Fibroblast of upper back skin (primary cell): ENCODE data around the gene EYA4.

ENCODE experiments used
- DNase-seq: peaks from one replicate; pipeline ENCODE4 v3.0.0-alpha.2; 2013

Gene EYA4

GRCh38 chr6:133241086-133241900 is at the start of gene EYA4:
TSS of gene EYA4 (plus strand) at chr6:133241357. CDS start at chr6:133274781, 33,424 bp downstream.
- DNase-seq: no peak

- DNase-seq: no peak
Measured at GRCh38 chr6:133193396-133193795, 47.8 kb upstream of the EYA4 start.

GRCh38 chr6:133198725-133199124 is 42.4 kb upstream of the EYA4 start:
- DNase-seq: no peak

GRCh38 chr6:133201231-133201630 is 39.9 kb upstream of the EYA4 start:
- DNase-seq: no peak

GRCh38 chr6:133202610-133203343 is 38.4 kb upstream of the EYA4 start:
- DNase-seq: peak; percentile 64

GRCh38 chr6:133203344-133203697 is 37.8 kb upstream of the EYA4 start:
- no peak for DNase-seq

GRCh38 chr6:133205304-133205703 is 35.9 kb upstream of the EYA4 start:
- DNase-seq: no peak

- DNase-seq: no peak
Measured at GRCh38 chr6:133206942-133207341, 34.2 kb upstream of the EYA4 start.

GRCh38 chr6:133207754-133208153 is 33.4 kb upstream of the EYA4 start:
- DNase-seq: peak; percentile 27

GRCh38 chr6:133208183-133208755 is 32.9 kb upstream of the EYA4 start:
- DNase-seq: peak; percentile 60

GRCh38 chr6:133214267-133214666 is 26.9 kb upstream of the EYA4 start:
- DNase-seq: peak; percentile 23

- peak; percentile 23 for DNase-seq
Measured at GRCh38 chr6:133218852-133219251, 22.3 kb upstream of the EYA4 start.

- no peak for DNase-seq
Measured at GRCh38 chr6:133223452-133224029, 17.6 kb upstream of the EYA4 start.

- no peak for DNase-seq
Measured at GRCh38 chr6:133225560-133225959, 15.6 kb upstream of the EYA4 start.

GRCh38 chr6:133227344-133227743 is 13.8 kb upstream of the EYA4 start:
- no peak for DNase-seq

GRCh38 chr6:133230052-133230451 is 11.1 kb upstream of the EYA4 start:
- no peak for DNase-seq

GRCh38 chr6:133235221-133235620 is 5.9 kb upstream of the EYA4 start:
- DNase-seq: no peak

GRCh38 chr6:133236932-133237331 is 4.2 kb upstream of the EYA4 start:
- peak; percentile 81 for DNase-seq

- DNase-seq: no peak
Measured at GRCh38 chr6:133240511-133241085, 559 bp upstream of the EYA4 start.

- no peak for DNase-seq
Measured at GRCh38 chr6:133241901-133242636, 912 bp downstream of the EYA4 start.

GRCh38 chr6:133242637-133243585 is 1.8 kb downstream of the EYA4 start:
- DNase-seq: no peak
